ENCODE data around the gene ANKRD37.
A peak's percentile ranks its signal among the peaks of the same experiment; 100 is the strongest.
"Not testable (repeated sequence)": the region's sequence is repeated elsewhere in the genome, so short reads cannot be mapped to it uniquely, and the experiment has no call there.

ANKRD37 gene, protein sequence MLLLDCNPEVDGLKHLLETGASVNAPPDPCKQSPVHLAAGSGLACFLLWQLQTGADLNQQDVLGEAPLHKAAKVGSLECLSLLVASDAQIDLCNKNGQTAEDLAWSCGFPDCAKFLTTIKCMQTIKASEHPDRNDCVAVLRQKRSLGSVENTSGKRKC

DNA sequence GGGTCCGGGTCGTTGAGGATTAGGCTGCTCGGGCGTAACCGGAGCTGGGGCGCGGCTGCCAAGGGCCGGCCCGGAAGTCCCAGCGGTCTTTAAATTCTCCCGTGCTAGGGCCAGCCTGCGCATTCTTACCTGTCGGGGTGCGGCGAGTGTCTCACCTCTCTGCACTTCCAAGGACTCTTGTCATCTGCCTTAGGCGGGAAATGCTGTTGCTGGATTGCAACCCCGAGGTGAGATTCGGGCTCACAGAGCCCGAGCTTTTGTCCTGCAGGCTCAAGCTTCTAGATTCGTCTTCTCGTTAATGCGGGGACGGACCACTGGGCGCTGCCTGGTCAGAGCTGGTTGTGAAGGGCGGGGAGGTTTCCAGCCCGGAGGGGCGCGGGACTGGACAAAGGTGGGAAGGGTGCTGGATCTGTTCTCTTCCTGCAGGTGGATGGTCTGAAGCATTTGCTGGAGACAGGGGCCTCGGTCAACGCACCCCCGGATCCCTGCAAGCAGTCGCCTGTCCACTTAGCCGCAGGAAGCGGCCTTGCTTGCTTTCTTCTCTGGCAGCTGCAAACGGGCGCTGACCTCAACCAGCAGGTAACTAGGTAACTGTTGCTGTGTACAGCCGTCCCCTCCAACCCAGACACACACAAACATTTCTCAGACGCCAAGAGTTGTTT is at the start of gene ANKRD37:
ANKRD37 (plus strand) TSS at position 118 of the 662 bp plus-strand sequence; CDS start at position 201, 83 bp downstream.
- no peak for DNase-seq (ENCODE audit: low read depth, low spot score)
- peak within 1 kb of the TSS; percentile 98 for H3K27ac ChIP-seq

GRCh38 chr4:185346975-185347601 is 49.6 kb upstream of the ANKRD37 start:
- no peak for DNase-seq (ENCODE audit: low read depth, low spot score)
- no peak overlapping the region for H3K27ac ChIP-seq

GRCh38 chr4:185351691-185352090 is 45.0 kb upstream of the ANKRD37 start:
- DNase-seq (ENCODE audit: low read depth, low spot score), result no peak
- no peak overlapping the region for H3K27ac ChIP-seq

DNA sequence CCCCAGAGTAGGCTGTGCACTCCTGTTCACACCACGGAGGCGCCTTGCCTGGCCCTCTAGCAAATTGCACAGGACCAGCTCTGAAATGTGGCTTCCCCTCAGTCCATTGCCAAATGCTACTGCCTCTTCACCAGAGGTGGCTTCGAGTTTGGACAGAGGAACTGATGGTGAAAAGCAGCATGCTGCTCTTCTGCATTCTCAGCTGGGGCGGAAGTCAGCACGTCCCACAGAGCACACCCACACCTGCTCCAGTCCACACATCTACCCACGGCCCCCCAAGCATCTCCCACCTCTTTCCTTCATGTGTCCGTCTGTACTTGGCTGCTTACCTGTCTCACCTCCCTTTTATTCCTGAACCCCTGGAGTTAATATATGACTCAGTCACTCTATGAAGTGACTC is 44.4 kb upstream of the ANKRD37 start:
- no peak overlapping the region for H3K27ac ChIP-seq
- DNase-seq (ENCODE audit: low read depth, low spot score), result no peak

DNA sequence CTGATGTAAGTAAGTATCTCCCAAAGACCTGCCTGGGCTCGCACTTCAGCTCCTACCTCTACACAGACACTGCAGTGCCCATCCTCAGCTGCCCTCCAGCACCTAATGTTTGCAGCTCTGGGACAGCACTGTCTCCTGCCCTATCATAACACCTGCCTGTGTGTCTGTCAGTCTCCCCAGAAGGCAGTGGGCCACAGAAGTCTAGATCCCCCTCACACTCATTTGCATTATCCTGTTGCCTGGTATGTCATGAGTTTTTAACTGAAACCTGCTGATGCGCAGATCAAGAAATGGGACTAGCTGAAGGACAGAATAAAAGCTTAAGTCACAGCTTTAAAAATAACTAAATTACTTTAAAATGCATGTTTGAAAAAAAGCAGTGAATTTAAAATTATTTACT is 43.9 kb upstream of the ANKRD37 start:
- DNase-seq (ENCODE audit: low read depth, low spot score), result no peak
- no peak overlapping the region for H3K27ac ChIP-seq

GRCh38 chr4:185357211-185357610 is 39.4 kb upstream of the ANKRD37 start:
- DNase-seq (ENCODE audit: low read depth, low spot score), result no peak
- H3K27ac ChIP-seq, result no peak overlapping the region

DNA sequence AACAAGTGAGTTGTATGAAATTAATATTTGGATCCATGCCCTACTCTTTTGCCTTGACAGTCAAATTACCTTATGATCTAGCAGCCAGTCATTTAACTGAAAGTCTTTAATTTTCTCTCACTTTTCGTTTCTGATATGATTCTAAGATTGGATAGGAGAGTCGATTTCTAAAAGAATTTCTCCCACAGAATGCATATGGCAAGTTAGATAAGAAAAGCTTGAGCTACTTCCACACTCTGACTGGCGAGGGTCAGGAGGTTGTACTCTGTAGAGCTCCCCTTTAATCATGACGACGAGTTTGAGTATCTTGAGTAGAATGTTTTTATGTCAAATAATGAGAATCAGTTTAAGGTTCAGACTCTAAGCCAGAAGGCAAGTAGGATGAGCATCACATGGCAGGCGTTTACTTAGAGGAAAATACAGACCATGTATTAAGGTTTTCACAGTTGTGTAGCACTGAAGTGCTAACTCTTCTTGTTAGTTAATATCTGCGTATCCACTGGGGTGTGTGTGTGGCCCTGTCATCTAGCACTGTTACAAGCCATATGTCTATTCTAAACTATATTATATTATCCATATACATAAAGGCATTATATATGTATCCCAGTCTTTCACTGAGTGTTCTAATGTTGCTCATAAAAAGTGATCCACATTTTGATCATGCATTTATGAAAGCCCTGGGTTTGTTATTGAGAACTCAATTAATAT is 38.8 kb upstream of the ANKRD37 start:
- no peak overlapping the region for H3K27ac ChIP-seq
- DNase-seq (ENCODE audit: low read depth, low spot score), result no peak

GRCh38 chr4:185358514-185358913 is 38.1 kb upstream of the ANKRD37 start:
- no peak for DNase-seq (ENCODE audit: low read depth, low spot score)
- no peak overlapping the region for H3K27ac ChIP-seq

- no peak overlapping the region for H3K27ac ChIP-seq
- no peak for DNase-seq (ENCODE audit: low read depth, low spot score)
Observed at GRCh38 chr4:185358959-185359358, 37.7 kb upstream of the ANKRD37 start.

- H3K27ac ChIP-seq, result no peak overlapping the region
- DNase-seq (ENCODE audit: low read depth, low spot score), result no peak
Observed at GRCh38 chr4:185359767-185360446, 36.7 kb upstream of the ANKRD37 start.

- DNase-seq (ENCODE audit: low read depth, low spot score), result no peak
Observed at GRCh38 chr4:185361872-185362271, 34.8 kb upstream of the ANKRD37 start.

GRCh38 chr4:185362570-185362969 is 34.1 kb upstream of the ANKRD37 start:
- H3K27ac ChIP-seq; DNase-seq (ENCODE audit: low read depth, low spot score): not testable (repeated sequence)

More at GRCh38 chr4:185361872-185362271, 34.8 kb upstream of the ANKRD37 start:
- H3K27ac ChIP-seq, result no peak overlapping the region

GRCh38 chr4:185363251-185363650 is 33.4 kb upstream of the ANKRD37 start:
- H3K27ac ChIP-seq, result no peak overlapping the region
- DNase-seq (ENCODE audit: low read depth, low spot score), result no peak

GRCh38 chr4:185364886-185365285 is 31.8 kb upstream of the ANKRD37 start:
- H3K27ac ChIP-seq, result no peak overlapping the region
- no peak for DNase-seq (ENCODE audit: low read depth, low spot score)

- H3K27ac ChIP-seq, result no peak overlapping the region
- DNase-seq (ENCODE audit: low read depth, low spot score), result no peak
Observed at GRCh38 chr4:185369731-185370130, 26.9 kb upstream of the ANKRD37 start.

DNA sequence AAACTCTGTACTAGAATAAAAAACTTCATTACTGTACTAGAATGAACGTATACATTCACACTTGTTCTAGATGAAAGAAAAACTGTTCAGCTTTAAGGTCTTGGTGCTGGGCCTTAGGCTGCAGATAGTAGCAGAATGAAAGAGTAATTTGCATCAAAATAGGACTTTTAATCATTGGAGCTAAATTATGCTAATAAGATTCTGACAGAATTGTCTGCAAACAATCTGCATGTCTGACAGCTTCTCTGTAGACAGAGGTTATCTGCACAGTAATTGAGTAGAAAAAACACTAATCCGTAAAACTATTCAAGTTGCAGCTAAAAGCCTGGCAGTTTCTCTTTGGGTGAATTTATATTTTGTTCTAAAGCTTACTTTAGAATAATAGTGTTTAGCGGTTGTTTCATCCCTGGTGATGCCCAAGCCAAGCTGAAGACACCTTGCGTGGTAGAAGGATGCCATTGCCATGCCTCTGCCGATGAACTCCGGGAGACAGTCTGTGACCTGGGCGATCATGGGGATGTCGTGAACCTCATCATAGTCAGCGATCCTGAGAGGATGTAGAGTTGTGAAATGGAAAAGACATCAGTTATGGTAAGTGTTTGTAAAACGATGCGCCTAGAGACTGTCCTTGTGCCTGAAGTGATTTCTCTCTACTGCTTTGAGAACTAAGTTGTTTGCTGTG is 26.2 kb upstream of the ANKRD37 start:
- no peak overlapping the region for H3K27ac ChIP-seq
- DNase-seq (ENCODE audit: low read depth, low spot score), result no peak

DNA sequence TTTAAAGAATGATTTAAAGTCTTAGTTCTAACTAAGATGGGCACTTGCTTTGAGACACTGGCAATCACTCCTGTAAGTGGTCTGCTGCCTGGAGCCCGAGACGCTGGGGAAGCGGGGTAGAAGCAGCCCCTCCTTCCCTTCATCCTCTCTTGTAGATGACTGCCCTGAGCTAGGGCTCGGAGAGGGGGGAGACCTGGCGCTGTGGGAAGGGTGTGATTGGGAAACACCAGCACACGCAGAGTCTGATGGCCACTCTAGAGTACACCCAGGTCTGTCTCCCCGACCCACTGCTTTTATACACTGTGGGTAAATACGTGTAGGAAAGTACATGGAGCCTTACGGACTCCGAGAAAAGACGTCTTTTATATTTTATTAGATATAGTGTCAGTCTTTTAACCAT is 24.9 kb upstream of the ANKRD37 start:
- H3K27ac ChIP-seq, result no peak overlapping the region
- DNase-seq (ENCODE audit: low read depth, low spot score), result no peak

DNA sequence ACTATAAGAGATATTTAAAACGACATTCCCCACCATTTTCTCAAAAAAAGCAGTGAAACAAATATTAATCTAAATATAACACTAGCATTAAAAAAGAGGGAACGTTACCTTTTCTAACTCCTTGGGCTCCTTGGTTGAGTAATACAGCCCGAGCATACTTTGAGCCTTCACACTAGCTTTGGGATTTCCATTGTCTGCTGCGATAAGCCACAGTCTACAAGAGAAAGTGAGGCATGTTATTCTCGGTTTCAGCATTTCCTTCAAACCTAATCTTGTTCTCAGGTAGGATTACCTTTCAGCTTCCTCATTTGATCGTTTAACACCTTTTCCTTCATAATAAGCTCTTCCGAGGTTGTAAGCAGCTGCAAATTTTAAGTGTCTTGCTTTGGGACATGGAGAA is 22.6 kb upstream of the ANKRD37 start:
- no peak for DNase-seq (ENCODE audit: low read depth, low spot score)
- no peak overlapping the region for H3K27ac ChIP-seq

DNA sequence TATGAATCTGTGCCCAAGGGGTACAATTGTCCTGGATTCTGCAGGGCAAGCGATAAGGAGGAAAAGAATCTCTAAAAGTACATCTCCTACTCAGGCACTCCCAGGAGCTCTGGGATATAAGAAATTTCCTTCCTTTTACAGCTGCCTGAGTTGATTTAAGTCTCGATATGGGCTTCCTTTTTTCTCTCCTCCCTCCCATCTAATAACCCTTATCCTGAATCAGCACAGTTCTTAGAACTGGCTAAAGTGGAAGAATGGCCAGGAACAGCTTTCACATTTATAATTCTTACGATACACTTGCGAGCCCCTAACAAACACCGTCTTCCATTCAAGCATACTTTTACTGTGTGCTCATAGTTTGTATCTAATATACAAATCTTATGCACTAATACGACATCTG is 22.1 kb upstream of the ANKRD37 start:
- no peak overlapping the region for H3K27ac ChIP-seq
- no peak for DNase-seq (ENCODE audit: low read depth, low spot score)

DNA sequence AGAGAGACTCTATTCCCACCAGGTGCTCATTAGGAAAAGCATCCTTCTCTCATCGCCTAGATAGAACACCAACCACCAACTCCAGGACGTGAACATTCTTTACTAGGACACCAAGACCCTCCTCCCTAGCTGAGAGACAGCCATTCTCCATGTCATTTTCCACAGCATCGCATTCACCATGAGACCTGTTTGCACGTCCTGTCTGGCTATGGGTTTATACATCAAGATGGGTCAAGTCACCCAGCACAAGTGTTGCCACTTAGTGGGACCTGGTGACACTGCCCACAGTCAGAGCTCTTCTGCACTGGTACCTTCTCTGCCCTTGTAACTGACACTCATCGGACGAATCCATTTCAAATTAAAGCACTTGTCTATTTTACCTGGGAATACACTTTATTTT is 18.4 kb upstream of the ANKRD37 start:
- H3K27ac ChIP-seq, result no peak overlapping the region
- no peak for DNase-seq (ENCODE audit: low read depth, low spot score)
